ENCODE measurements around the gene SLC12A4. TPM values are rescaled to one million over a fixed set of nuclear protein-coding genes. Genes with fewer than 3 reads are reported as not detected.
A peak's percentile ranks its signal among the peaks of the same experiment; 100 is the strongest.

The SLC12A4 gene
- total and polyA plus RNA-seq, 2 of the 13 experiments (the other 11 are each of a cell fraction or from before 2014, with no cell fraction given): 65.1 to 84.3 TPM

GRCh38 chr16:67968400-67969253, at the start of gene SLC12A4 (continued):
- TF ChIP-seq, protein P1, sequence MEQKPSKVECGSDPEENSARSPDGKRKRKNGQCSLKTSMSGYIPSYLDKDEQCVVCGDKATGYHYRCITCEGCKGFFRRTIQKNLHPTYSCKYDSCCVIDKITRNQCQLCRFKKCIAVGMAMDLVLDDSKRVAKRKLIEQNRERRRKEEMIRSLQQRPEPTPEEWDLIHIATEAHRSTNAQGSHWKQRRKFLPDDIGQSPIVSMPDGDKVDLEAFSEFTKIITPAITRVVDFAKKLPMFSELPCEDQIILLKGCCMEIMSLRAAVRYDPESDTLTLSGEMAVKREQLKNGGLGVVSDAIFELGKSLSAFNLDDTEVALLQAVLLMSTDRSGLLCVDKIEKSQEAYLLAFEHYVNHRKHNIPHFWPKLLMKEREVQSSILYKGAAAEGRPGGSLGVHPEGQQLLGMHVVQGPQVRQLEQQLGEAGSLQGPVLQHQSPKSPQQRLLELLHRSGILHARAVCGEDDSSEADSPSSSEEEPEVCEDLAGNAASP (CRISPR knock-in tag; IDR thresholded peaks at IDR 0.05; ENCODE audit: borderline replicate concordance): peak; percentile 62; the same call in 1 of the 2 replicates
- peak; percentile 82; the same call in 1 of the 2 replicates for TF ChIP-seq ZNF839 (CRISPR knock-in tag; IDR thresholded peaks at IDR 0.05; ENCODE audit: borderline replicate concordance)
- 0 out of 2 replicates have a peak, but pooled peaks have one; percentile 50 for TF ChIP-seq ZNF713 (CRISPR knock-in tag; IDR thresholded peaks at IDR 0.05)
- TF ChIP-seq PITX1 (CRISPR knock-in tag; IDR thresholded peaks at IDR 0.05): peak; percentile 65; the same call in 1 of the 2 replicates
- no peak for TF ChIP-seq RFX5 (IDR thresholded peaks at IDR 0.05; ENCODE audit: low read depth, low read length)
- 0 out of 2 replicates have a peak, but pooled peaks have one; percentile 50 for TF ChIP-seq SRY (CRISPR knock-in tag; IDR thresholded peaks at IDR 0.05)
- no peak for TF ChIP-seq KLF15 (CRISPR knock-in tag; IDR thresholded peaks at IDR 0.05; ENCODE audit: borderline replicate concordance)
- TF ChIP-seq, protein P2, sequence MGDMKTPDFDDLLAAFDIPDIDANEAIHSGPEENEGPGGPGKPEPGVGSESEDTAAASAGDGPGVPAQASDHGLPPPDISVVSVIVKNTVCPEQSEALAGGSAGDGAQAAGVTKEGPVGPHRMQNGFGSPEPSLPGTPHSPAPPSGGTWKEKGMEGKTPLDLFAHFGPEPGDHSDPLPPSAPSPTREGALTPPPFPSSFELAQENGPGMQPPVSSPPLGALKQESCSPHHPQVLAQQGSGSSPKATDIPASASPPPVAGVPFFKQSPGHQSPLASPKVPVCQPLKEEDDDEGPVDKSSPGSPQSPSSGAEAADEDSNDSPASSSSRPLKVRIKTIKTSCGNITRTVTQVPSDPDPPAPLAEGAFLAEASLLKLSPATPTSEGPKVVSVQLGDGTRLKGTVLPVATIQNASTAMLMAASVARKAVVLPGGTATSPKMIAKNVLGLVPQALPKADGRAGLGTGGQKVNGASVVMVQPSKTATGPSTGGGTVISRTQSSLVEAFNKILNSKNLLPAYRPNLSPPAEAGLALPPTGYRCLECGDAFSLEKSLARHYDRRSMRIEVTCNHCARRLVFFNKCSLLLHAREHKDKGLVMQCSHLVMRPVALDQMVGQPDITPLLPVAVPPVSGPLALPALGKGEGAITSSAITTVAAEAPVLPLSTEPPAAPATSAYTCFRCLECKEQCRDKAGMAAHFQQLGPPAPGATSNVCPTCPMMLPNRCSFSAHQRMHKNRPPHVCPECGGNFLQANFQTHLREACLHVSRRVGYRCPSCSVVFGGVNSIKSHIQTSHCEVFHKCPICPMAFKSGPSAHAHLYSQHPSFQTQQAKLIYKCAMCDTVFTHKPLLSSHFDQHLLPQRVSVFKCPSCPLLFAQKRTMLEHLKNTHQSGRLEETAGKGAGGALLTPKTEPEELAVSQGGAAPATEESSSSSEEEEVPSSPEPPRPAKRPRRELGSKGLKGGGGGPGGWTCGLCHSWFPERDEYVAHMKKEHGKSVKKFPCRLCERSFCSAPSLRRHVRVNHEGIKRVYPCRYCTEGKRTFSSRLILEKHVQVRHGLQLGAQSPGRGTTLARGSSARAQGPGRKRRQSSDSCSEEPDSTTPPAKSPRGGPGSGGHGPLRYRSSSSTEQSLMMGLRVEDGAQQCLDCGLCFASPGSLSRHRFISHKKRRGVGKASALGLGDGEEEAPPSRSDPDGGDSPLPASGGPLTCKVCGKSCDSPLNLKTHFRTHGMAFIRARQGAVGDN (CRISPR knock-in tag; IDR thresholded peaks at IDR 0.05): peak; percentile 70
- peak; percentile 69 for TF ChIP-seq POLR2AphosphoS5 (IDR thresholded peaks at IDR 0.05; ENCODE audit: low read depth, low read length)
- TF ChIP-seq, protein P3, sequence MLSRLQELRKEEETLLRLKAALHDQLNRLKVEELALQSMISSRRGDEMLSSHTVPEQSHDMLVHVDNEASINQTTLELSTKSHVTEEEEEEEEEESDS (CRISPR knock-in tag; IDR thresholded peaks at IDR 0.05; ENCODE audit: borderline replicate concordance): peak; percentile 80
- peak; percentile 15; the same call in 1 of the 2 replicates for TF ChIP-seq FIP1L1 (IDR thresholded peaks at IDR 0.05; ENCODE audit: borderline replicate concordance, insufficient read depth, low read depth, low read length)
- TF ChIP-seq, protein P4, sequence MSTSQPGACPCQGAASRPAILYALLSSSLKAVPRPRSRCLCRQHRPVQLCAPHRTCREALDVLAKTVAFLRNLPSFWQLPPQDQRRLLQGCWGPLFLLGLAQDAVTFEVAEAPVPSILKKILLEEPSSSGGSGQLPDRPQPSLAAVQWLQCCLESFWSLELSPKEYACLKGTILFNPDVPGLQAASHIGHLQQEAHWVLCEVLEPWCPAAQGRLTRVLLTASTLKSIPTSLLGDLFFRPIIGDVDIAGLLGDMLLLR (CRISPR knock-in tag; IDR thresholded peaks at IDR 0.05): peak; percentile 81
- no peak for TF ChIP-seq FOXA3 (CRISPR knock-in tag; IDR thresholded peaks at IDR 0.05)
- peak; percentile 82 for TF ChIP-seq ZNF292 (CRISPR knock-in tag; IDR thresholded peaks at IDR 0.05; ENCODE audit: borderline replicate concordance, low read depth)
- TF ChIP-seq BHLHE40 (IDR thresholded peaks at IDR 0.05; ENCODE audit: low read length): 0 out of 2 replicates have a peak, but pooled peaks have one; percentile 37
- TF ChIP-seq THAP8 (CRISPR knock-in tag; IDR thresholded peaks at IDR 0.05; ENCODE audit: borderline replicate concordance): no peak
- no peak for TF ChIP-seq ZFP36L2 (CRISPR knock-in tag; IDR thresholded peaks at IDR 0.05)
- TF ChIP-seq, protein P5, sequence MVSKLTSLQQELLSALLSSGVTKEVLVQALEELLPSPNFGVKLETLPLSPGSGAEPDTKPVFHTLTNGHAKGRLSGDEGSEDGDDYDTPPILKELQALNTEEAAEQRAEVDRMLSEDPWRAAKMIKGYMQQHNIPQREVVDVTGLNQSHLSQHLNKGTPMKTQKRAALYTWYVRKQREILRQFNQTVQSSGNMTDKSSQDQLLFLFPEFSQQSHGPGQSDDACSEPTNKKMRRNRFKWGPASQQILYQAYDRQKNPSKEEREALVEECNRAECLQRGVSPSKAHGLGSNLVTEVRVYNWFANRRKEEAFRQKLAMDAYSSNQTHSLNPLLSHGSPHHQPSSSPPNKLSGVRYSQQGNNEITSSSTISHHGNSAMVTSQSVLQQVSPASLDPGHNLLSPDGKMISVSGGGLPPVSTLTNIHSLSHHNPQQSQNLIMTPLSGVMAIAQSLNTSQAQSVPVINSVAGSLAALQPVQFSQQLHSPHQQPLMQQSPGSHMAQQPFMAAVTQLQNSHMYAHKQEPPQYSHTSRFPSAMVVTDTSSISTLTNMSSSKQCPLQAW (CRISPR knock-in tag; IDR thresholded peaks at IDR 0.05): peak; percentile 86
- no peak for TF ChIP-seq MEIS1 (CRISPR knock-in tag; IDR thresholded peaks at IDR 0.05; ENCODE audit: borderline replicate concordance)
